Measurements from ENCODE around the gene GET4. TPM values are rescaled to one million over a fixed set of nuclear protein-coding genes. Genes with fewer than 3 reads are reported as not detected.

The GET4 gene
- total RNA-seq, 2 donors from 2014 or later, result 34.8 to 42.2 TPM

DNA sequence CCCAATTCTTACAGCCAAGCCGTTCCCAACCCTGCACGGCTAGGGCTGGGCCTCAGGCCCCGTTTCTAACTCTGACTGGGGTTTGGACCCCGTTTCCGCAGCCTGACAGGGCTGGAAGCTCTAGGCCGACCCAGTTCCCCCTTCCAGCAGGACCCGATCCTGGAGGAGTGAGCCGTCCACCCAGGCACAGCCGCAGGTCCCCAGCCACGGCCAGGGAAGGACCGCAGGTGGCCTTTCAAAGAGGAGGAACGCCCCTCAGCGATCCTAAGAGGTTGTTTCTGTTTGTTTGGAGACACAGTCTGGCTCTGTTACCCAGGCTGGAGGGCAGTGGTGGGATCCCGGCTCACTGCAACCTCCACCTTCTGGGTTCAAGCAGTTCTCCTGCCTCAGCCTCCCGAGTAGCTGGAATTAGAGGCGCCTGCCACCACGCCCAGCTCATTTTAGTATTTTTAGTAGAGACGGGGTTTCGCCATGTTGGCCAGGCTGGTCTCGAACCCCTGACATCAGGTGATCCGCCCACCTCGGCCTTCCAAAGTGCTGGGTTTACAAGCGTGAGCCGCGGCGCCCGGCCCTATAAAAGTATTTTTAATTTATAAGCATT lies 778 bp upstream of the GET4 start:
- peak in 3 of 4 donors; percentile 30 to 40 (median 32) for DNase-seq
- Histone ChIP-seq H3K9me3 (no peaks in the 10 kb centered on the region), H3K4me1 (peaks cover 58% of the 10 kb centered on the region), H3K4me3 (no peak overlapping the region), H3K27ac (peak overlapping the region; percentile 70 to 87 (median 78)), H3K36me3 (replicated peaks in 1 of 2; ENCODE audit: insufficient read depth in 1 of 2, low read depth in 2 of 2) (no peaks in the 10 kb centered on the region), H3K27me3 (no peaks in the 10 kb centered on the region)
- no peak for ATAC-seq
- WGBS, 2 donors, result 54 to 92% methylated on average over 6 to 26 of the region's 27 CpGs
- TF ChIP-seq POLR2A (IDR thresholded peaks at IDR 0.05), result no peak
- TF ChIP-seq, protein P1, sequence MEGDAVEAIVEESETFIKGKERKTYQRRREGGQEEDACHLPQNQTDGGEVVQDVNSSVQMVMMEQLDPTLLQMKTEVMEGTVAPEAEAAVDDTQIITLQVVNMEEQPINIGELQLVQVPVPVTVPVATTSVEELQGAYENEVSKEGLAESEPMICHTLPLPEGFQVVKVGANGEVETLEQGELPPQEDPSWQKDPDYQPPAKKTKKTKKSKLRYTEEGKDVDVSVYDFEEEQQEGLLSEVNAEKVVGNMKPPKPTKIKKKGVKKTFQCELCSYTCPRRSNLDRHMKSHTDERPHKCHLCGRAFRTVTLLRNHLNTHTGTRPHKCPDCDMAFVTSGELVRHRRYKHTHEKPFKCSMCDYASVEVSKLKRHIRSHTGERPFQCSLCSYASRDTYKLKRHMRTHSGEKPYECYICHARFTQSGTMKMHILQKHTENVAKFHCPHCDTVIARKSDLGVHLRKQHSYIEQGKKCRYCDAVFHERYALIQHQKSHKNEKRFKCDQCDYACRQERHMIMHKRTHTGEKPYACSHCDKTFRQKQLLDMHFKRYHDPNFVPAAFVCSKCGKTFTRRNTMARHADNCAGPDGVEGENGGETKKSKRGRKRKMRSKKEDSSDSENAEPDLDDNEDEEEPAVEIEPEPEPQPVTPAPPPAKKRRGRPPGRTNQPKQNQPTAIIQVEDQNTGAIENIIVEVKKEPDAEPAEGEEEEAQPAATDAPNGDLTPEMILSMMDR (IDR thresholded peaks at IDR 0.05), result no peak
- intact Hi-C loops (cut with DNase I), result no loop called here

DNA sequence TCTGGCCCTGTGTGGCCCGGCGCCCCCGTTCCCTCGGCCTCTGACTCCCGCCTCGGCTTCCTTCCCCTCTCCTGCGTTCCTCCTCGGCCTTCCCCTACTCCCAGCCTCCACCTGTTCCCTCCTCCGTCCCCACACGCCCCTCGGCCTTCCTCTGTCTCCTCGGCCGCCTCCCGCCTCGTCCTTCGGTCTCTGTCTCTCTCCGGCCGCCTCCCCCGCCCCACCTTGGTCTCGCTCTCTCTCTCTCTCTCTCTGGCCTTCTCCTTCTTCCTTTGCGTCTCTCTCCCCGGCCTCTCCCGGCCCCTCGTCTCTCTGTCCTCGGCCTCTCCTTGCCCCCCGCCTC lies 588 bp downstream of the GET4 start:
- Histone ChIP-seq H3K27me3 (no peaks in the 10 kb centered on the region), H3K4me1 (peaks cover 63% of the 10 kb centered on the region), H3K27ac (peak overlapping the region; percentile 78 to 92 (median 86)), H3K9me3 (no peaks in the 10 kb centered on the region), H3K36me3 (replicated peaks in 1 of 2; ENCODE audit: insufficient read depth in 1 of 2, low read depth in 2 of 2) (no peaks in the 10 kb centered on the region), H3K4me3 (peak overlapping the region; percentile 59 to 73)
- WGBS, 2 donors, result 0 to 1% methylated on average over 23 to 26 of the region's 26 CpGs
- ATAC-seq (peak; percentile 24), DNase-seq (no peak)
- TF ChIP-seq, protein P1 (IDR thresholded peaks at IDR 0.05), result no peak
- no peak for TF ChIP-seq POLR2A (IDR thresholded peaks at IDR 0.05)
- intact Hi-C loops (cut with DNase I), result no loop called here

DNA sequence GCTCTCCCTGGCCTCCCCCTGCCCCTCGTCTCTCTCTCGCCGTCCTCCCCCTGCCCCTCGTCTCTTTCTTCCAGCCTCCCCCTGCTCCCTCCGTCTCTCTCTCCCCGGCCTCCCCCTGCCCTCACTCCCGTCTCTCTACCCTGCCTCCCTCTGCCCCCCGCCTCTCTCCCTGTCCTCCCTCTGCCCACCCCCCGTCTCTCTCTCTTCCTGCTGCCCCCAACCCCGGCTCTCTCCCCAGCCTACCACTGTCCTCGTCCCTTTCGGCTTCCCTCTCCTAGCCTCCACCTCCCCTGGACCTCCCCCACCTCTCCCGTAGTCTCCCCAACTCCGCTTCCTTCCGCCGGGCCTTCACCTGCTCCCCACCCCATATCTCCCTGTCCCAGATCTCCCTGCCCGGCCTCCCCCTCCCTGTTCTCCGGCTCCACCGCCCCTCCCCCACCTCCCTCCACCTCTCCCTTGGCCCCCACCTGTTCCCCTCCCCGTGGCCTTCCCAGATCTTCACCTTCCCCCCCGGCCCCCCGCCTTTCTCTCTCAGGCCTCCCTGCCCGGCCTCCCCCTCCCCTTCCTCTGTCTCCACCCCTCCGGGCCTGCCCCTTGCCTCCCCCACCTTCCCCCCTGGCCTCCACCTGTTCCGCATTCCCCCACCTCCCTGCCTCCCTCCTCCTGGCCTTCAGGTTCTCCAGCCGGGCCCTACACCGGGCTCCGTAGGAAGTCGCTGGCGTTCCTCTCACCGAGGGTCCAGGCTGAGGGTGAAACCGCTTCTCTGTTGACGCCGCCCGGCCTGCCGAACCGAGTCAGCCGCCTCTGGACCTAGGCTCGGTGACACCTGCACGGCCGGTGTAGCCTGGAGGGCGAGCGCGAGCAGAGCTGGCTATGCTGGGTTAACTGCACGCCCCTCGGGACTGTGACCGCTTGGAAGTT lies 1.2 kb downstream of the GET4 start:
- Histone ChIP-seq H3K27me3 (no peaks in the 10 kb centered on the region), H3K4me3 (peak overlapping the region; percentile 59 to 73), H3K27ac (peak overlapping the region; percentile 78 to 92 (median 86)), H3K9me3 (no peaks in the 10 kb centered on the region), H3K36me3 (replicated peaks in 1 of 2; ENCODE audit: insufficient read depth in 1 of 2, low read depth in 2 of 2) (no peaks in the 10 kb centered on the region), H3K4me1 (peaks cover 70% of the 10 kb centered on the region)
- DNase-seq (peak; percentile 61 to 78 (median 74)), ATAC-seq (peak; percentile 6)
- no peak for TF ChIP-seq POLR2A (IDR thresholded peaks at IDR 0.05)
- TF ChIP-seq, protein P1 (IDR thresholded peaks at IDR 0.05), result no peak
- WGBS, 2 donors, result 2 to 4% methylated on average over 22 to 33 of the region's 47 CpGs
- intact Hi-C loops (cut with DNase I), result no loop called here

- no peak for ATAC-seq
- H3K27ac ChIP-seq, result peak overlapping the region in 3 of 4 donors; percentile 36 to 92 (median 51)
- intact Hi-C loops (cut with DNase I), result no loop called here
- no peaks in the 10 kb centered on the region for H3K9me3 ChIP-seq
- no peaks in the 10 kb centered on the region for H3K27me3 ChIP-seq
- no peak for TF ChIP-seq POLR2A (IDR thresholded peaks at IDR 0.05)
- TF ChIP-seq, protein P1 (IDR thresholded peaks at IDR 0.05), result no peak
- H3K36me3 ChIP-seq (replicated peaks in 1 of 2; ENCODE audit: insufficient read depth in 1 of 2, low read depth in 2 of 2), result no peaks in the 10 kb centered on the region
- peaks cover 73% of the 10 kb centered on the region for H3K4me1 ChIP-seq
- no peak overlapping the region for H3K4me3 ChIP-seq
- 26 to 85% methylated on average over 9 to 15 of the region's 15 CpGs for WGBS, 2 donors
- DNase-seq, result peak; percentile 69 to 84 (median 80)
Observed at GRCh38 chr7:879093-879492, 2.7 kb downstream of the GET4 start.

Measured in body of pancreas (tissue), 4 donors.